Inferior parietal cortex (tissue), 1 donor: Measurements from ENCODE around the gene AKT1S1.
A peak's percentile ranks its signal among the peaks of the same experiment; 100 is the strongest.

ENCODE experiments used
- DNase-seq: peaks from one replicate; pipeline ENCODE4 v3.0.0-alpha.2; 2016; ENCODE audit errors: extremely low spot score

AKT1S1 gene

GRCh38 chr19:49854378-49855263, 22.5 kb downstream of the AKT1S1 start:
- DNase-seq: no peak

GRCh38 chr19:49853852-49854377, 23.2 kb downstream of the AKT1S1 start:
- DNase-seq: no peak

- DNase-seq: no peak
These were observed 24.5 kb downstream of the AKT1S1 start for GRCh38 chr19:49852631-49853126.

GRCh38 chr19:49851456-49852259, 25.5 kb downstream of the AKT1S1 start:
- no peak for DNase-seq

GRCh38 chr19:49850487-49851342, 26.4 kb downstream of the AKT1S1 start, which contains the start of gene PTOV1:
Gene PTOV1, plus strand, starts transcription at chr19:49851159.
- peak; percentile 94 for DNase-seq

GRCh38 chr19:49850221-49850486, 27.0 kb downstream of the AKT1S1 start:
- DNase-seq: no peak

GRCh38 chr19:49849433-49850220, 27.5 kb downstream of the AKT1S1 start:
- no peak for DNase-seq

- no peak for DNase-seq
These were observed 28.2 kb downstream of the AKT1S1 start for GRCh38 chr19:49848938-49849337.

GRCh38 chr19:49847731-49848696, 29.1 kb downstream of the AKT1S1 start:
- no peak for DNase-seq

- no peak for DNase-seq
These were observed 30.7 kb downstream of the AKT1S1 start for GRCh38 chr19:49846408-49846807.

GRCh38 chr19:49845414-49845813, 31.7 kb downstream of the AKT1S1 start:
- DNase-seq: no peak

- no peak for DNase-seq
These were observed 32.7 kb downstream of the AKT1S1 start for GRCh38 chr19:49844138-49845095.

GRCh38 chr19:49843265-49843664, 33.9 kb downstream of the AKT1S1 start:
- DNase-seq: no peak

- no peak for DNase-seq
These were observed 36.4 kb downstream of the AKT1S1 start for GRCh38 chr19:49840736-49841249.

- DNase-seq: no peak
These were observed 36.8 kb downstream of the AKT1S1 start for GRCh38 chr19:49840321-49840720.

GRCh38 chr19:49839713-49840112, 37.4 kb downstream of the AKT1S1 start:
- DNase-seq: no peak

GRCh38 chr19:49838885-49839588, 38.1 kb downstream of the AKT1S1 start:
- no peak for DNase-seq

- DNase-seq: no peak
These were observed 39.7 kb downstream of the AKT1S1 start for GRCh38 chr19:49837425-49837824.
